Right renal pelvis (tissue), 4 donors: ENCODE data around the gene ARHGEF19. TPM values are rescaled to one million over a fixed set of nuclear protein-coding genes. Genes with fewer than 3 reads are reported as not detected.
"Not testable (repeated sequence)": the region's sequence is repeated elsewhere in the genome, so short reads cannot be mapped to it uniquely, and the experiment has no call there.

Experiments
- DNase-seq, 4 donors: peaks; one replicate each; pipeline ENCODE4 v3.0.0-alpha.2; 2013; ENCODE audit warnings: low read depth in 4 of 4, low spot score in 3 of 4, missing footprints in 1 of 4
- polyA plus RNA-seq, 4 donors: library from polyadenylated mRNA; unstranded; fragments of 120-200 nt; gene quantifications; one replicate each; pipeline ENCODE4 v1.2.1, GENCODE V29; 2013; ENCODE audit not compliant: insufficient read length in 4 of 4

ARHGEF19 gene
- polyA plus RNA-seq, 4 donors: 17.1 to 22.0 (median 20.8) TPM

DNA sequence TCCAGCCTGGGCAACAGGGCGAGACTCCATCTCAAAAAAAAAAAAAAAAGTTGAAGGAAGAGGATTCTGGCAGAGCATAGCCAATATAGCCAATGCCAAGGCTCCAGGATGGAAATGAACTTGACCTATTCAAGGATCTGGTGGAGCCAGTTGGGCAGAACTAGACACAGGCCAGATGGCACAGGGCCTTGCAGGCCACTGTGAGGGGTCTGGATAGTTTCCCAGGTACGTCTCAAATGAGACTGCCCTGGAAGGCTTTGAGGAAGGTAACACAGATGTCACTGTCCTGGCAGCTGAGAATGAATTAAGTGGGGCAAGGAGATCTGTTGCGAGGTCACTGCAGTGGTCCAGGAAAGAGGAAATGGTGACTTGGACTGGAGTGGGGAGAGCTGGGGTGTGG, 12.0 kb upstream of the ARHGEF19 start:
- DNase-seq: no peak

GRCh38 chr1:16222716-16223115, 10.3 kb upstream of the ARHGEF19 start:
- not testable (repeated sequence) for DNase-seq

DNA sequence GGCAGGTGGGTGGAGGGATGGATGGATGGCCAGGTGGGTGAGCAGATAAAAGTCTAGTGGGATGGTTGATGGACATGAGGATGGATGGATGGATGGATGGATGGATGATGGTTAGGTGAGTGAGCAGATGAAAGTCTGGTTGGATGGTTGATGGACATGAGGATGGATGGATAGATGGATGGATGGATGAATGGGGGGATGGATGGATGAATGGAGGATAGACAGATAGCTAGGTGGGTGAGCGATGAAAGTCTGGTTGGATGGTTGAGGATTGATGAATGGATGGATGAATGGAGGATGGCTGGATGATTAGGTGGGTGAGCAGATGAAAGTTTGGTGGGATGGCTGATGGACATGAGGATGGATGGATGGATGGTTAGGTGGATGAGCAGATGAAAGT, 9.0 kb upstream of the ARHGEF19 start:
- DNase-seq: no peak

DNA sequence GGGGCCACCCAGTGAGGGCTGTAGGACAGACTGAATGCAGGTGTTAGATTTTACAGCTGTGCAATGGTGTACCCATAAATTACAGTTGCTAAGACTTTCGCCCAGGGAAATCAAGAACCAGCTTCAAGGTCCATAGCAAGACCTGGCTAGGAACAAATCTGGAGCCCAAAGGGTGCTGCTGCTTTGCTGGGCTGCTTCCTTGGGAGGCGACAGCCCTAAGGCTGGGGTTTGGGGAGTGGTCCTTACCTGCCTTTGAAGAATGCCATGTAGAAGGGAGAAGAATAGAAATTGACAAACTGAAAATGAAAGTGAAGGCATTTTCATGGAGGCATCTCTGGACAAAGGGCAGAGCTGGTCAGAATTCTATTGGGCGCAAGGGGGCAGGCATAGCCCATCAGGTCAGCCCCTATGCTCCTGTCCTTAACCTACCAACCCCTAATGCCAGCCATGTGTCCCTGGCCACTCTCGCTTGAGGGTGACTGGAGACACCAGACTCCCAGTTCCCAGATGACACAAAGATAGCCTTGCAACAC, 7.6 kb upstream of the ARHGEF19 start:
- DNase-seq: no peak

DNA sequence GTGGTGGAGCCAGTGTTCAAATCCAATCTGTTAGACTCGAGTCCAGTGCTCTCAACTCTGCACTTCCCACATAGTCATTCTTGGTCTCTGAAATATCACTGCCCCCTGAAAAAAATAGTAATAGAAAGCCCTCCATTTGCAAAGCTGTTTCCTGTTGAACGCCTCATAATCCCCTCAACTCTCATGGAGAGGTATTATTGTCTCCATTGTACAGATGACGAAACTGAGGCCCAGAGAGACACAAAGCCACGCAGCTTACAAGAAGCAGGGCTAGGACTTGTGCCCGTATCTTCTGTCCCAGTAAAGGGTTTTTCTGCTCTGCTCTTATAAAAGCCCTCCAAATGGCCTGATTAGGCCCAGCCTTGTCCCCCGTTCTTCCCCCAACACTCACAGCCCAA, 6.2 kb upstream of the ARHGEF19 start:
- DNase-seq: no peak

GRCh38 chr1:16218014-16218673, 5.7 kb upstream of the ARHGEF19 start:
- DNase-seq: no peak

DNA sequence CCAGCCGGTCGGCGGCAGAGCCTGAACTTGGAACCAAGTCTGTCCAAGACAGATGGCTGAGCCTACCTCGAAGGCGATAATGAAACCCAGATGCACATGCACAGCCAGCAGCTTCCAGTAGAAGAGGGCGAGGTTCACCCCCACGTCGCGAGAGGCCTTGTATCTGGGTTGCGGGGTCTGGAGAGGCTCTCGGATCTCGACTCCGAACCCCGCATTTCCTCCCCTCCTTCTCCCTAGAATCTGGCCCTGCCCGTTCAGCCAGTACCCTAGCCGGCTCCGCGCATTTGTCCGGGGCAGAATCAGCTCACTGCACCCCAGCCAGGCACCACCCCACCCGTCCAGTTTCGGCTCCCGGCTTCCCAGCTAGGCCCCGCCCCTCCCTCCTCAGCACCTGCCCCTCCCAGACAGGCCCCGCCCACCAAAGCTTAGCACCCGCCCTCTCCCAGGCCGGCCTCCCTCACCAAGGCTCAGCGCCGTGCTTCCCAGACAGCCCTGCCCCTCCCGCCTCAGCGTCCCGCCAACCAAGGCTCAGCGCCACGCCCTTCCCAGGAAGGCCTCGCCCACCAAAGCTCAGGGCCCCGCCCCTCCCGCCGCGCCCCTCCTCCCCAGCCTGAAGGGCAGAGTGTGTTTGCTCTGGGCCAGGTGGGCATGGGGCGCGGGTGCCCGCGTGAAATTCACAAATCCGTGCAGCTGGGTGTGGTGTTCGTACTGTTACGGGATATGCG, 4.8 kb upstream of the ARHGEF19 start:
- DNase-seq: peak; percentile 88 to 92 (median 89)

GRCh38 chr1:16215882-16216753, 3.7 kb upstream of the ARHGEF19 start:
- peak in 2 of 4 donors; percentile 77 to 91 for DNase-seq

GRCh38 chr1:16215240-16215639, 2.8 kb upstream of the ARHGEF19 start:
- DNase-seq: not testable (repeated sequence)

- not testable (repeated sequence) for DNase-seq
Observed at GRCh38 chr1:16213544-16213943, 1.1 kb upstream of the ARHGEF19 start.

DNA sequence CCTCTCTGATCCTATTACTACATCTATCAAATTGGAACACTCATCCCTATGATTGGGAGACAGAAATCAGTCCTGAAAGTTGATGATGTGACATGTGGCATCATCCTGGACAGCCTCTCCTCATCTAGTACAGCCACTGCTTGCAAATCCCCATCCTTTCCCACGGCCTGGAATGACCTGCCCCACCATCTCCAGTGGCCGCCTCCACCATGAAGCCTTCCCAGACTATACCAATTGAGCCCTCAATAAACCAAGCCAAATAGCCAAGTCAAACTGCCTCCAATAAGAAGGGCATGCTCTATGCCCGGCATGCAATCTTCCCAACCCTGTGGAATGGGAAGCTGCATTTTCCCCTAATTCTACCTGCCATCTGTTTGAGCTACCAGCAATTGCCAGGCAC, 561 bp upstream of the ARHGEF19 start:
- DNase-seq: no peak

- DNase-seq: no peak
Observed at GRCh38 chr1:16211824-16212223, 628 bp downstream of the ARHGEF19 start.

DNA sequence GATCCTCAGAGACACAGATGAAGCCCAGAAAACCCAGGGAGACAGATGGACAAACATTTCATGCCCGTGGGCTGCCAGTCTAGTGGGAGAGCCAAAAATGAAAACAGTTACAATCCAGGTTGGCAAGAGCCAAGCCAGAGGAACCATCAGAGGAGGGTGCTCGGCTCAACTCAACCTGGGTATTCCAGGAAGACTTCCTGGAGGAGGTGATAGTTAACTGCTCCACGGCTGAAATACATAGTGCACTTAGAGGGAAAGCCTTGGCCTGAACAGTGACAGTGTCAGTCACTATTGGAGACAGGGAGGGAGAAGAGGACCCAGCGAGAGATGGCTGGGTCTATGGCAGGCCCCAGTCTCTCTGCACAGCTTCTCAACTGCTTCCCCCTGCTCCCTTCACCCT, 1.9 kb downstream of the ARHGEF19 start:
- no peak for DNase-seq

- no peak for DNase-seq
Observed at GRCh38 chr1:16209847-16210407, 2.5 kb downstream of the ARHGEF19 start.

- no peak for DNase-seq
Observed at GRCh38 chr1:16209132-16209846, 3.2 kb downstream of the ARHGEF19 start.

GRCh38 chr1:16208270-16208987, 4.0 kb downstream of the ARHGEF19 start:
- DNase-seq: no peak

DNA sequence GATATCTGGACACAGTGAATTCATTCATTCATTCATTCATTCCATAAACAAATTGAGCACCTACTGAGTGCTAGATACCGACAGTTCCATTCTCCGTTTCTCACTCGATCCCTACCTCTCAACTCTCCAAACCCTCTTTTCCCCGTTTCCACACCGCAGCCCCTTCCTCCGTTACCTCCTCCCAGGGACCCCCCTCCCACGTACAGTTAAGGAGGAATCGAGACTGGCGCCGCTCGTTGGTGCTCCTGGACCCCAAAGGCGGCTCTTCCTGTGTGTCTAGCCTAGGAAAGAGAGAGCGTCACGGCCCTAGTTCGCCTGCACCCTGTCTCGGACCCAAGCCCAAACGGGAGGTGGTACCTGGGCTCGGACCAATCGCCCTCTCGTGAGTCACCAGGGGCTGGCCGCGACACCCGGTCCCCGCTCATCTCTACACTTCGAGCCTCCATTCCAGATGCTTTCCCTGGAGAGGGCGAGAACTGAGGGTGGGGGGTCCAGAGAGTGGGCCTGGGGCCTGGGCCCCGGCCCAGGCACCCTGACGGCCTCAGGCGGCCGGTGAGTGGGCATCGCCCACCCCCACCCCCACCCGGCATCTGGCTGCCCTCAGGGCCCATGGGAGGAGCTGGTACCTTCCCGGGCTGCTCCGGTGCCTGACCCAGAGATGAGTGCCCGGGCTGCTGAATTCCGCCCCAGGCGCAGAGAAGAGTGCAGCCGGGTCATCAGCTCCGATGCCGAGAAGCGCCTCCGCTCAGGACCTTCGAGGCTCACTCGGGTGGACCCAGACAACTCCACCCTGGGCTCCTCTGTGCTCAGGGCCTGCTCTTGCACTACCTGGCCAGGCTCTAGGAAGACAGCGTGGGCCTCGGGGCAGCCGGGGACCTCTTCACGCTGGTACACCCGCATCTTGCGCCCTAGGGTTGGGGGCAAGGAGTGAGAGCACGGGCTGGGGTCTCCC, 4.9 kb downstream of the ARHGEF19 start:
- no peak for DNase-seq
